ENCODE data around the gene PPP1R3G. TPM values are rescaled to one million over a fixed set of nuclear protein-coding genes. Genes with fewer than 3 reads are reported as not detected.

Gene PPP1R3G
- polyA plus RNA-seq, 1 donor (not counting 4 experiments of a cell fraction or from before 2014, with no cell fraction given) = 0.01 TPM

DNA sequence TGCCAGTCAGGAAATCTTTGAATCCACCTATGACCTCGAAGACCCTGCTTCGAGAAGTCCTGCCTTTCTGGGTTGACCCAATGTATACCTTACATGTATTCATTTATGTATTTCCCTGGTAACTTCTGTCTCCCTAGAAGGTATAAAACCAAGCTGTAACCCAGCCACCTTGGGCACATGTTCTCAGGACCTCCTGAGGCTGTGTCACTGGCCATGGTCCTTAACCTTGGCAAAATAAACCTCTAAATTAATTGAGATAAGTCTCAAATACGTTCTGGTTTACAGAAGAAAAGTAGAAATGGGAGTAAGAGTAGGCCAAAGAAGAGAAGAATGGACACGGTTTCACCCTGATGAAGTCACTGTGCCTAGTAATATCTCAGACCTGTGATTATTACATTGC lies 30.0 kb upstream of the PPP1R3G start:
- H3K4me2 ChIP-seq (ENCODE audit: control insufficient read depth, extremely low read depth, insufficient read depth, low read depth, low read length) = no peak overlapping the region
- H2AFZ ChIP-seq (ENCODE audit: control insufficient read depth, low read length) = no peak overlapping the region
- H3K79me2 ChIP-seq (ENCODE audit: control insufficient read depth, insufficient read depth, low read length) = no peaks in the 10 kb centered on the region
- H4K20me1 ChIP-seq (ENCODE audit: control insufficient read depth, extremely low read depth, insufficient read depth, low read length) = no peaks in the 10 kb centered on the region
- H3K9me3 ChIP-seq (ENCODE audit: control insufficient read depth, low read depth, low read length) = no peaks in the 10 kb centered on the region
- H3K4me3 ChIP-seq (ENCODE audit: control insufficient read depth in 2 of 3, extremely low read depth in 1 of 3, insufficient read depth in 2 of 3, low read depth in 1 of 3, low read length in 3 of 3) = no peak overlapping the region
- no peaks in the 10 kb centered on the region for H3K9me1 ChIP-seq (ENCODE audit: control insufficient read depth, extremely low read depth, insufficient read depth, low read length)
- H3K36me3 ChIP-seq (ENCODE audit: control insufficient read depth in 2 of 2, extremely low read depth in 1 of 2, insufficient read depth in 2 of 2, low read length in 2 of 2) = no peaks in the 10 kb centered on the region
- TF ChIP-seq EZH2 (IDR thresholded peaks at IDR 0.05; ENCODE audit: low read length) (no peak), CTCF (optimal IDR thresholded peaks at IDR 0.05 in 1 of 3, IDR thresholded peaks at IDR 0.05 in 1 of 3, conservative IDR thresholded peaks at IDR 0.05 in 1 of 3; ENCODE audit: extremely low read depth in 1 of 3, insufficient read depth in 2 of 3, low read length in 3 of 3) (no peak)
- H3K27ac ChIP-seq (ENCODE audit: control insufficient read depth, insufficient read depth, low read length) = no peak overlapping the region
- H3K4me1 ChIP-seq (ENCODE audit: control insufficient read depth, extremely low read depth, insufficient read depth, low read length) = no peaks in the 10 kb centered on the region
- no peak for DNase-seq (ENCODE audit: low read depth, low spot score)
- no peak overlapping the region for H3K9ac ChIP-seq (ENCODE audit: control insufficient read depth, extremely low read depth, insufficient read depth, low read length)
- no peak for FAIRE-seq
- dilution Hi-C loops (cut with MboI; ENCODE audit: extremely low pct_ligation_motif_present, low sequenced_read_pairs) = no loop called here
- H3K27me3 ChIP-seq (ENCODE audit: control insufficient read depth, extremely low read depth, insufficient read depth, low read length) = no peaks in the 10 kb centered on the region

DNA sequence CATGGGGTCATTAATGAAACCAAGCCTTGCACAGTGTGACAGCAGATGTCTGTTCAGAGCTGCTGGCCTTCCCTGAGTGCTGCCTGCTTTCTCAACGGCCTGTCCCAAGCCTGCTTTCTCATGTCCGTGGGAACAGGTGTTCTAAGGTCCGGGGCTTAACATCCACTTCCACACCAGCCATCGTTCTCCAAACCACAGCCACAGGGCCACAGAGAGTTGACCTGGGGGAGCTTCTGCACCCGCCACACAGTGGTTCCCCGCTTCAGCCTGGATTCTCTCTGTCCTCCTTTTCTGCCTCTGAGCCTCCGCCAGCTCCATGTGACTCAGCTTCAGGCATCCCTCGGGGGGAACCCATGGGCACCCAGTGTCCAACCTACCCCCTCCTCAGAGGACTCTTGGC lies 26.9 kb upstream of the PPP1R3G start:
- Histone ChIP-seq H3K27ac (ENCODE audit: control insufficient read depth, insufficient read depth, low read length) (no peak overlapping the region), H3K4me2 (ENCODE audit: control insufficient read depth, extremely low read depth, insufficient read depth, low read depth, low read length) (no peak overlapping the region), H3K9me1 (ENCODE audit: control insufficient read depth, extremely low read depth, insufficient read depth, low read length) (no peaks in the 10 kb centered on the region), H2AFZ (ENCODE audit: control insufficient read depth, low read length) (no peak overlapping the region), H3K79me2 (ENCODE audit: control insufficient read depth, insufficient read depth, low read length) (no peaks in the 10 kb centered on the region), H3K27me3 (ENCODE audit: control insufficient read depth, extremely low read depth, insufficient read depth, low read length) (no peaks in the 10 kb centered on the region), H4K20me1 (ENCODE audit: control insufficient read depth, extremely low read depth, insufficient read depth, low read length) (no peaks in the 10 kb centered on the region), H3K36me3 (ENCODE audit: control insufficient read depth in 2 of 2, extremely low read depth in 1 of 2, insufficient read depth in 2 of 2, low read length in 2 of 2) (no peaks in the 10 kb centered on the region), H3K9me3 (ENCODE audit: control insufficient read depth, low read depth, low read length) (no peaks in the 10 kb centered on the region), H3K4me3 (ENCODE audit: control insufficient read depth in 2 of 3, extremely low read depth in 1 of 3, insufficient read depth in 2 of 3, low read depth in 1 of 3, low read length in 3 of 3) (no peak overlapping the region), H3K4me1 (ENCODE audit: control insufficient read depth, extremely low read depth, insufficient read depth, low read length) (no peaks in the 10 kb centered on the region), H3K9ac (ENCODE audit: control insufficient read depth, extremely low read depth, insufficient read depth, low read length) (no peak overlapping the region)
- TF ChIP-seq CTCF (optimal IDR thresholded peaks at IDR 0.05 in 1 of 3, IDR thresholded peaks at IDR 0.05 in 1 of 3, conservative IDR thresholded peaks at IDR 0.05 in 1 of 3; ENCODE audit: extremely low read depth in 1 of 3, insufficient read depth in 2 of 3, low read length in 3 of 3) = no peak
- TF ChIP-seq EZH2 (IDR thresholded peaks at IDR 0.05; ENCODE audit: low read length) = no peak
- no peak for DNase-seq (ENCODE audit: low read depth, low spot score)
- dilution Hi-C loops (cut with MboI; ENCODE audit: extremely low pct_ligation_motif_present, low sequenced_read_pairs) = no loop called here
- no peak for FAIRE-seq

Measured in keratinocyte (primary cell).